GM12875 (cell line): ENCODE measurements around the gene KRT32.

Experiments
- H3K4me3 ChIP-seq: one replicate; pipeline ENCODE4 v1.5.1; 2011; ENCODE audit warnings: low read depth, low read length, control low read depth
- CTCF ChIP-seq: IDR thresholded peaks from 2 replicates; pipeline ENCODE4 v1.5.1; 2011; ENCODE audit warnings: low read depth, mild to moderate bottlenecking, control low read depth, inconsistent platforms, low read length, moderate library complexity, borderline replicate concordance; ENCODE audit not compliant: insufficient read depth

KRT32 gene

DNA sequence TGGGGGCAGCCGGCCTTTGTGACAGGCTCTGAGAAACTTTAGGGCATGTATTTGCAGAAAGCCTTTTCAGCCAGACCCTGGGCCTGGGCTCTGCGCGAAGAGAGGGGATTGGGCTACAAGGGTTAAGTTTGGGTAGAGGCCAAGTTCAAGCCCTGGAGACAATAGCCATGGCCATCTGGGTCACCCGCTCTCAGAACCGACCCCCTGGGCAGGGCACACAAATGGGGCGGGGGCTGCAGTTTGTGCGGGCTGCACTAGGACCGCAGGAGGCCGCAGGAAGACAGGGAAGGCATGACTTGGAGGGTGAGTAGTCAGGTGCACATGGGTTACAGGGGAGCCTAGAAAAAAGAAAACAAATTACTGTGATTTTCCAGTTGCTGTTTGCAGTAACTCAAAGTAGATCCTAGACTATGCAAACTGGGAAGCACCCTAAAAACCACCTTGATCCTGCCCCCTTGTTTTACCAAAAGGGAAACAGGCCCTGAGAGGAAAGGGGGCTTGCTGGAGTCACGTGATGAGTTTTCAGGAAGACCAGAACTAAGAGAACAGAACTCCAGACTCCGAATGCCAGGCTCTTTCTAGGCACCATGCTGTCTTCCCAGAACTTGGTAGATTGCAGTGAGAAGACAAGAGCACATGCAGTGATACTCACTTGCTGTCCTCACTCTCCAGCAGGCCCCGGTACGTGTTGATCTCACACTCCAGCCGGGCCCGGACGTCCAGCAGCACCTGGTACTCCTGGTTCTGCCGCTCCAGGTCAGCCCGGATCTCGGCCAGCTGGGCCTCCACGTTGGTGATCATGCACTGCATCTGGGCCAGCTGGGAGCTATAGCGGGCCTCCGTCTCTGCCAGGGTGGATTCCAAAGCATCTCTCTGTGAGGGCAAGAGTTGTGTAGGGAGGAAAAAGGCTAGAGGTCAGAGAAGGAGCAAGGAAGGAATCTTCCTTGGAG is 10.0 kb upstream of the KRT32 start:
- H3K4me3 ChIP-seq = no peak overlapping the region
- TF ChIP-seq CTCF = no peak

- no peak overlapping the region for H3K4me3 ChIP-seq
- no peak for TF ChIP-seq CTCF
Measured at GRCh38 chr17:41475421-41475820, 8.2 kb upstream of the KRT32 start.

DNA sequence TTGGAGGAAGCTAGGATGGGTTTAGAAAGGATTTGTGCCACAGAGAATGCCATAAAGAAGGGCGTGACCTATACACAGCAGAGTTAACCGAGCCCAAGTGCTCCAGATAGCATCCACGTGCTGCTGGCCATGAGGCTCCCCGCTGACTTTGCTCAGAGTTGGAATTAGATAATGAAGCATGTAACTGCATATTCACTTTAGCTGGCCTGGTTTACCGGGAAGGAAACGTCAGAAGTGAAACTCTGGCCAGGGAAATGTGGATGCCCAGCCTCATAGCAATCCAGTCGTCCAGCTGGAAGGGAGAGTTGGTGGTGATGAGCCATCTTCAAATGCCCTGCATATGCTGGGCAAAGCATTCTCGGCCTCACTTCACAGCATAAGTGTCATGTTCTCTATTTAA is 7.7 kb upstream of the KRT32 start:
- no peak overlapping the region for H3K4me3 ChIP-seq
- TF ChIP-seq CTCF = no peak

DNA sequence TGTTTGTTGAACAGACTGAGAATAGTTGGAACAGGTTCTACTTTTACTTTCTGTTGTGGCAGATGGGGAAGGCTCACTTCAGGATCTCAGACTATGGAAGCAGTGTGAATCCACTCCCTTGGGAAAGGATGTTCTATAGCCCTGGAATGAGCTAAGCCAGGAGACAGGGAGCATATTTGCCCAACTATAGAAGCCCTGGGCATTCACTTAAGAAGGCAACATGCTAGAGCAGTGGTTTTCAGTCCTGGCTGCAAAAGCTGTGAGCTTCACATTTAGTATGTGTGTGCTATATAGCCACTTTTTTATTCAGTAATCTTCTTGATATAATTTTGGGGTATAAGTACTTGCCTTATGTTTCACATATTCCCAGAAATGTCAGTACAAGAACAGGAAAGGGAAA is 1.2 kb upstream of the KRT32 start:
- TF ChIP-seq CTCF = no peak
- H3K4me3 ChIP-seq = no peak overlapping the region

- TF ChIP-seq CTCF = no peak
- no peak overlapping the region for H3K4me3 ChIP-seq
Measured at GRCh38 chr17:41467561-41467960, 375 bp upstream of the KRT32 start.

GRCh38 chr17:41464682-41465081 is 2.5 kb downstream of the KRT32 start:
- H3K4me3 ChIP-seq = no peak overlapping the region
- TF ChIP-seq CTCF = no peak

DNA sequence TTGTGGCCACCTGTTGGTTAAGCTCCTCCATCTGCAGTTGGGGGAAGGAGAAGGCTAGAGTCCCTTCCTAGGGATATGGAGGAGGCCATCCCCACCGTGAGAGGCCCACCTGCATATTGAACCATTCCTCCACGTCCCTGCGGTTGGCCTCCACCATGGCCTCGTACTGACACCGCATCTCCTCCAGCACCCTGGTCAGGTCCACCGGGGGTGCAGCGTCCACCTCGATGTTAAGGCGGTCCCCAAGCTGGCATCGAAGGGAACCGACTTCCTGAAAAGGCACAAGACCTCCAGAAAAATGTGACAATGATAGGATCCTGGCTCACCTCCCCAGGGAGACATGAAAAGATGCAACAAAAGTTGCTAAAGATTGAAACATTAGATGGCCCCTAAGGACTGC is 3.0 kb downstream of the KRT32 start:
- TF ChIP-seq CTCF = no peak
- no peak overlapping the region for H3K4me3 ChIP-seq
